PC-3 (cell line): Measurements from ENCODE around the gene TTC1. TPM values are rescaled to one million over a fixed set of nuclear protein-coding genes. Genes with fewer than 3 reads are reported as not detected.

ENCODE experiments used
- ATAC-seq: fragments of 200-7000 bp; cut with Tn5 transposase; 2 replicates; pipeline ENCODE4 v1.9.1; 2020; ENCODE audit warnings: mild to moderate bottlenecking, moderate library complexity
- BruUV-seq: library from RNA; stranded (reverse); fragments of 400-500 nt; replicated peaks from 2 replicates; lab custom pipeline; 2021; lab: Mats Ljungman, UMichigan
- CTCF ChIA-PET: fragments of 300-600 bp; sonication (Branson Sonifier 250); formaldehyde crosslinking; loops from one replicate; lab custom pipeline; 2022; ENCODE audit warnings: antibody characterized with exemption; lab: Charles Lee
- POLR2A ChIA-PET: fragments of 300-600 bp; sonication (Branson Sonifier 250); formaldehyde crosslinking; loops from one replicate; lab custom pipeline; 2022; ENCODE audit warnings: antibody characterized with exemption; ENCODE audit not compliant: unreplicated experiment; lab: Charles Lee
- DNase-seq: peaks from one replicate; pipeline ENCODE4 v3.0.0-alpha.2; 2015
- H2AFZ ChIP-seq: fragments of 300-600 bp; sonication (generic); 2 replicates; pipeline ENCODE4 v1.6.0; 2016; ENCODE audit warnings: antibody characterized with exemption, low read length
- H3F3A ChIP-seq: fragments of 300-600 bp; sonication (generic); one replicate; pipeline ENCODE4 v1.6.0; 2017; ENCODE audit warnings: antibody characterized with exemption, low read length, control low read depth, mild to moderate bottlenecking; ENCODE audit not compliant: unreplicated experiment
- H3K27ac ChIP-seq: fragments of 300-600 bp; sonication (generic); 2 replicates; pipeline ENCODE4 v1.5.1; 2016; ENCODE audit warnings: mild to moderate bottlenecking, low read length
- H3K27me3 ChIP-seq: fragments of 300-600 bp; sonication (generic); 2 replicates; pipeline ENCODE4 v1.6.1; 2016; ENCODE audit warnings: low read length, mixed read lengths
- H3K36me3 ChIP-seq: fragments of 300-600 bp; sonication (generic); 2 replicates; pipeline ENCODE4 v1.6.1; 2016; ENCODE audit warnings: low read depth, mixed run types, low read length, mixed read lengths
- H3K4me1 ChIP-seq: fragments of 300-600 bp; sonication (generic); 2 replicates; pipeline ENCODE4 v1.5.1; 2016; ENCODE audit warnings: low read length; ENCODE audit not compliant: insufficient read depth
- H3K4me2 ChIP-seq: fragments of 300-600 bp; sonication (generic); 2 replicates; pipeline ENCODE4 v1.6.0; 2016; ENCODE audit warnings: low read length
- H3K4me3 ChIP-seq: fragments of 300-600 bp; sonication (generic); 2 replicates; pipeline ENCODE4 v1.5.1; 2016; ENCODE audit warnings: mild to moderate bottlenecking, low read length, mixed read lengths
- H3K79me2 ChIP-seq: fragments of 300-600 bp; sonication (generic); 2 replicates; pipeline ENCODE4 v1.6.1; 2017; ENCODE audit warnings: low read length, mixed read lengths
- H3K9ac ChIP-seq: fragments of 300-600 bp; sonication (generic); 2 replicates; pipeline ENCODE4 v1.6.0; 2016; ENCODE audit warnings: mild to moderate bottlenecking, low read length
- H3K9me2 ChIP-seq: fragments of 300-600 bp; sonication (generic); replicated peaks from 2 replicates; pipeline ENCODE4 v1.6.1; 2016; ENCODE audit warnings: mixed run types, low read length, mixed read lengths
- H3K9me3 ChIP-seq: fragments of 300-600 bp; sonication (generic); 2 replicates; pipeline ENCODE4 v1.6.1; 2016; ENCODE audit warnings: low read length, mixed read lengths
- H4K20me1 ChIP-seq: fragments of 300-600 bp; sonication (generic); 2 replicates; pipeline ENCODE4 v1.6.1; 2016; ENCODE audit warnings: low read length, mixed read lengths
- EZH2 ChIP-seq: fragments of 300-600 bp; sonication (generic); IDR thresholded peaks from one replicate; pipeline ENCODE4 v1.6.1; 2017; ENCODE audit warnings: antibody characterized with exemption, mild to moderate bottlenecking, low read length; ENCODE audit not compliant: unreplicated experiment
- EZH2phosphoT487 ChIP-seq: fragments of 300-600 bp; sonication (generic); IDR thresholded peaks from 2 replicates; pipeline ENCODE4 v1.6.1; 2018; ENCODE audit warnings: mild to moderate bottlenecking, antibody characterized with exemption, low read length, borderline replicate concordance
- intact Hi-C: fragments of 100-400 bp; cut with micrococcal nuclease; formaldehyde crosslinking; loops from 2 replicates; pipeline ENCODE4 v1.9.0; 2023
- total RNA-seq: library from RNA; depleted of rRNA; stranded (reverse); fragments of >200 nt; gene quantifications from 2 replicates; pipeline ENCODE4 v1.2.3, GENCODE V29; 2014
- TF ChIP-seq, protein P1 (sequence below): fragments of 300-600 bp; sonication (generic); conservative IDR thresholded peaks from 2 replicates; pipeline ENCODE4 v1.5.1; 2017; ENCODE audit warnings: antibody characterized with exemption, low read depth, mild to moderate bottlenecking, low read length

Gene TTC1
- total RNA-seq, 1 experiment from 2014 or later: 61.4 TPM

DNA sequence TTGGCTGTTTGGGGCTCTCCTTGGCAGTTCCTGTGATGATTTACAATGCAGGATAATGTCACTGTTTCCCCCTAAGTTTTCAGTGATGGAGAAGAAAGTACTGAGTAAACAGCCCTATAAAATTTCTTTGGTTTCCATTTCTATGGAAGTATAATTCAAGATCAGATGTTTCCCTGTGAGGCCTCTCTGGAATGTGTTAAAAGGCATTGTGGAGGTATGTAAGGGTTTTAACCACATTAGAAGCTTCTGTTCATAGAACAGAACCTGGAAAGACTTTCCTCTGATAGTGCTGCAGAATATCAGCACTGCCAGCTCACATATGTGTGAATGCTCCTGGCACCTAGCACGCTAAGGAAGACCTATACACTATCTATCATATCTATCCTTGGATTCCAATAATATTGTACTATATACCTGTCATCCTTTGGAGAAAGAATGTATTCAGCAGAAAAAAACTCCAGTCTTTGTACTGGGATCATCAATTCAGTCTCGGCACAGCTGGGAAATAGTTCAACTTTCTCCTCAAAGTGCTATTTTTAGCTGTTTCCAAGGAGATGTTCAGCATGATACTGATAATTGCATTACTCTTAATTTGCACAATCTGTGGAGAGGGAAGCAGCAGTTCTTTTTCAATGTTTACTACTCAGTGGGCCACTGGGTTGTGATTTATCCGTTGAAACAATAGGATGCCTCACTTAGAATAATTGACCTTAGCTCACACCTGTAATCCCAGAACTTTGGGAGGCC is 21.9 kb downstream of the TTC1 start:
- H3K27me3 ChIP-seq: no peaks in the 10 kb centered on the region
- no peaks in the 10 kb centered on the region for H3K9me2 ChIP-seq
- H3K36me3 ChIP-seq: peaks cover 35% of the 10 kb centered on the region
- peaks cover 23% of the 10 kb centered on the region; the same call in 1 of the 2 replicates for H3K79me2 ChIP-seq
- CTCF ChIA-PET: interaction anchor here (0.8 kb wide), 1 partner anchor 9 kb away, joined by 5 read pairs; no protein-coding TSS in a partner anchor
- POLR2A ChIA-PET: no interaction called here
- DNase-seq (no peak), ATAC-seq (no peak)
- no peaks in the 10 kb centered on the region for H3K4me1 ChIP-seq
- no TSS peak for BruUV-seq
- H3K4me3 ChIP-seq: no peak overlapping the region
- TF ChIP-seq EZH2 (no peak), EZH2phosphoT487 (no peak)
- TF ChIP-seq, protein P1, sequence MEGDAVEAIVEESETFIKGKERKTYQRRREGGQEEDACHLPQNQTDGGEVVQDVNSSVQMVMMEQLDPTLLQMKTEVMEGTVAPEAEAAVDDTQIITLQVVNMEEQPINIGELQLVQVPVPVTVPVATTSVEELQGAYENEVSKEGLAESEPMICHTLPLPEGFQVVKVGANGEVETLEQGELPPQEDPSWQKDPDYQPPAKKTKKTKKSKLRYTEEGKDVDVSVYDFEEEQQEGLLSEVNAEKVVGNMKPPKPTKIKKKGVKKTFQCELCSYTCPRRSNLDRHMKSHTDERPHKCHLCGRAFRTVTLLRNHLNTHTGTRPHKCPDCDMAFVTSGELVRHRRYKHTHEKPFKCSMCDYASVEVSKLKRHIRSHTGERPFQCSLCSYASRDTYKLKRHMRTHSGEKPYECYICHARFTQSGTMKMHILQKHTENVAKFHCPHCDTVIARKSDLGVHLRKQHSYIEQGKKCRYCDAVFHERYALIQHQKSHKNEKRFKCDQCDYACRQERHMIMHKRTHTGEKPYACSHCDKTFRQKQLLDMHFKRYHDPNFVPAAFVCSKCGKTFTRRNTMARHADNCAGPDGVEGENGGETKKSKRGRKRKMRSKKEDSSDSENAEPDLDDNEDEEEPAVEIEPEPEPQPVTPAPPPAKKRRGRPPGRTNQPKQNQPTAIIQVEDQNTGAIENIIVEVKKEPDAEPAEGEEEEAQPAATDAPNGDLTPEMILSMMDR: no peak
- intact Hi-C loops: no loop called here
- no peak overlapping the region for H3K4me2 ChIP-seq
- no peaks in the 10 kb centered on the region for H3F3A ChIP-seq
- no peak overlapping the region for H3K9ac ChIP-seq
- H2AFZ ChIP-seq: no peak overlapping the region
- H3K9me3 ChIP-seq: no peaks in the 10 kb centered on the region
- H4K20me1 ChIP-seq: no peaks in the 10 kb centered on the region
- H3K27ac ChIP-seq: no peak overlapping the region

DNA sequence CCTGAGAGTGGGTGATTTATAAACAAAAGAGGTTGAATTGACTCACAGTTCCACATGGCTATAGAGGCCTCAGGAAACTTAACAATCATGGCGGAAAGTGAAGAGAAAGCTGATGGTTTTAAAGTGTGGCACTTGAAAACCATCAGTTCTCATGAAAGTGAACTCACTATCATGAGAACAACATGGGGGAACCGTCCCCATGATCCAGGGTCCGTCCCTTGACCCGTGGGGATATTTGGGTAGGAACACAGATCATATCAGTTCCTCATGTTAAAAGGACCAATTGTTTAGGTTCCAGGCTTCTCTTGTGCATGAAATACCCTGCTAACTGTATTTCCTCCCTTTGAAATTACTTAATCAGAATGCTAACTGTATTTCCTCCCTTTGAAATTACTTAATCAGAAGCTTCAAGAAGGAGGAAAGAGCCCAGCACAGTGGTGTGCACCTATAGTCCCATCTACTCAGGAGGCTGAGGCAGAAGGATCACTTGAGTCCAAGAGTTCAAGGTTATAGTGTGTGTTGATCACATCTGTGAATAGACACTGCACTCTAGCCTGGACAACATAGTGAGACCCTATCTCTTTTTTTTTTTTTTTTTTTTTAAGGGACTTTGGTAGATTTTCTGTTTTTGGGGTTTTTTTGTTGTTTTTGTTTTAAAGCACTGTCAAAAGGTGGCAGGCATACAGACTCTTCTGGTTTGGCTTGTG is 24.8 kb downstream of the TTC1 start:
- Histone ChIP-seq H3K36me3 (peaks cover 42% of the 10 kb centered on the region), H3K9ac (no peak overlapping the region), H2AFZ (no peak overlapping the region), H3K27ac (no peak overlapping the region), H3K27me3 (no peaks in the 10 kb centered on the region), H3K9me3 (no peaks in the 10 kb centered on the region), H3K4me2 (no peak overlapping the region), H3K79me2 (0 out of 2 replicates have a peak, but pooled peaks cover 5% of the 10 kb centered on the region), H3F3A (no peaks in the 10 kb centered on the region), H3K4me1 (no peaks in the 10 kb centered on the region), H3K4me3 (no peak overlapping the region), H3K9me2 (no peaks in the 10 kb centered on the region), H4K20me1 (no peaks in the 10 kb centered on the region)
- DNase-seq: no peak
- no peak for ATAC-seq
- intact Hi-C loops: no loop called here
- no TSS peak for BruUV-seq
- POLR2A ChIA-PET: no interaction called here
- CTCF ChIA-PET: no interaction called here
- TF ChIP-seq, protein P1: no peak
- TF ChIP-seq EZH2phosphoT487 (no peak), EZH2 (no peak)
